ENCODE data around the gene OPA3. TPM values are rescaled to one million over a fixed set of nuclear protein-coding genes. Genes with fewer than 3 reads are reported as not detected.
A peak's percentile ranks its signal among the peaks of the same experiment; 100 is the strongest.
"Not testable (repeated sequence)": the region's sequence is repeated elsewhere in the genome, so short reads cannot be mapped to it uniquely, and the experiment has no call there.

Gene OPA3
- total RNA-seq (2014; rRNA removed; shearing (Covaris generic)) (5.3 and 10.6 TPM in 2 replicates), polyA plus RNA-seq (2016; fragmentation: Nextera tagmentation; extraction: Ambion mirVana) (11.8 and 11.9 TPM in 2 replicates)

GRCh38 chr19:45584332-45585157 is at the start of gene OPA3:
Gene OPA3 (minus strand): TSS chr19:45584802. CDS start chr19:45584764, 38 bp downstream.
- WGBS, 2 experiments (ENCODE audit: low coverage in 1 of 2, low lambda C conversion rate in 2 of 2, missing lambda C conversion rate in 2 of 2): 0 to 1% methylated on average over 59 to 63 of the region's 63 CpGs
- H3K9me2 ChIP-seq (ENCODE audit: insufficient read depth): no peaks in the 10 kb centered on the region
- TF ChIP-seq EZH2phosphoT487 (IDR thresholded peaks at IDR 0.05; ENCODE audit: insufficient read depth, low read depth) (no peak), EZH2 (IDR thresholded peaks at IDR 0.05; ENCODE audit: insufficient read depth, poor library complexity, severe bottlenecking) (no peak)
- peaks cover 5% of the 10 kb centered on the region; the same call in 1 of the 2 replicates for H3K4me1 ChIP-seq (ENCODE audit: insufficient read depth)
- H3K4me3 ChIP-seq: peak within 1 kb of the TSS; percentile 95
- H4K20me1 ChIP-seq (ENCODE audit: insufficient read depth): no peaks in the 10 kb centered on the region
- no peaks in the 10 kb centered on the region for H3K36me3 ChIP-seq (ENCODE audit: low read depth)
- DNase-seq: peak; percentile 100
- peak within 1 kb of the TSS; percentile 93 for H3K9ac ChIP-seq
- H3K4me2 ChIP-seq (ENCODE audit: unreplicated experiment): peak within 1 kb of the TSS; percentile 87
- H2AFZ ChIP-seq: peak within 1 kb of the TSS; percentile 96
- peak within 1 kb of the TSS; percentile 98 for H3K27ac ChIP-seq
- no peaks in the 10 kb centered on the region for H3K27me3 ChIP-seq (replicated peaks; ENCODE audit: insufficient read depth)
- no peaks in the 10 kb centered on the region for H3F3A ChIP-seq (ENCODE audit: insufficient read depth)
- no peaks in the 10 kb centered on the region for H3K9me3 ChIP-seq (ENCODE audit: low read depth)
- H3K79me2 ChIP-seq (ENCODE audit: insufficient read depth): peaks cover 33% of the 10 kb centered on the region
- in situ Hi-C loops (cut with MboI): no loop called here

- H3K9me2 ChIP-seq (ENCODE audit: insufficient read depth): no peaks in the 10 kb centered on the region
- no peak overlapping the region for H3K4me3 ChIP-seq
- H3K9ac ChIP-seq: no peak overlapping the region
- no peaks in the 10 kb centered on the region for H3K27me3 ChIP-seq (replicated peaks; ENCODE audit: insufficient read depth)
- WGBS, 2 experiments (ENCODE audit: low coverage in 1 of 2, low lambda C conversion rate in 2 of 2, missing lambda C conversion rate in 2 of 2): 30 to 33% methylated on average over 22 to 27 of the region's 27 CpGs
- H3K36me3 ChIP-seq (ENCODE audit: low read depth): peaks cover 10% of the 10 kb centered on the region
- H3K4me2 ChIP-seq (ENCODE audit: unreplicated experiment): peak overlapping the region; percentile 5
- no peaks in the 10 kb centered on the region for H3K9me3 ChIP-seq (ENCODE audit: low read depth)
- H3F3A ChIP-seq (ENCODE audit: insufficient read depth): peaks cover 18% of the 10 kb centered on the region
- peaks cover 17% of the 10 kb centered on the region for H3K4me1 ChIP-seq (ENCODE audit: insufficient read depth)
- no peak for TF ChIP-seq EZH2 (IDR thresholded peaks at IDR 0.05; ENCODE audit: insufficient read depth, poor library complexity, severe bottlenecking)
- TF ChIP-seq EZH2phosphoT487 (IDR thresholded peaks at IDR 0.05; ENCODE audit: insufficient read depth, low read depth): no peak
- H3K79me2 ChIP-seq (ENCODE audit: insufficient read depth): peaks cover under 1% of the 10 kb centered on the region; the same call in 1 of the 2 replicates
- peak; percentile 95 for DNase-seq
- H3K27ac ChIP-seq: peak overlapping the region; percentile 39
- H2AFZ ChIP-seq: no peak overlapping the region
- in situ Hi-C loops (cut with MboI): no loop called here
- no peaks in the 10 kb centered on the region for H4K20me1 ChIP-seq (ENCODE audit: insufficient read depth)
Observed at GRCh38 chr19:45632468-45633196, 48.0 kb upstream of the OPA3 start.

- Histone ChIP-seq H3K4me3 (no peak overlapping the region), H3K36me3 (ENCODE audit: low read depth) (peaks cover 17% of the 10 kb centered on the region), H3F3A (ENCODE audit: insufficient read depth) (peaks cover 18% of the 10 kb centered on the region), H3K4me1 (ENCODE audit: insufficient read depth) (peaks cover 17% of the 10 kb centered on the region), H3K9me3 (ENCODE audit: low read depth) (no peaks in the 10 kb centered on the region), H2AFZ (no peak overlapping the region), H3K79me2 (ENCODE audit: insufficient read depth) (no peaks in the 10 kb centered on the region; the same call in 1 of the 2 replicates), H4K20me1 (ENCODE audit: insufficient read depth) (no peaks in the 10 kb centered on the region), H3K27ac (peak overlapping the region; percentile 70), H3K9me2 (ENCODE audit: insufficient read depth) (no peaks in the 10 kb centered on the region), H3K27me3 (replicated peaks; ENCODE audit: insufficient read depth) (no peaks in the 10 kb centered on the region), H3K9ac (no peak overlapping the region), H3K4me2 (ENCODE audit: unreplicated experiment) (no peak overlapping the region)
- peak; percentile 95 for DNase-seq
- 41 to 44% methylated on average over 2 of the region's 2 CpGs for WGBS, 2 experiments (ENCODE audit: low coverage in 1 of 2, low lambda C conversion rate in 2 of 2, missing lambda C conversion rate in 2 of 2)
- in situ Hi-C loops (cut with MboI): no loop called here
- TF ChIP-seq EZH2phosphoT487 (IDR thresholded peaks at IDR 0.05; ENCODE audit: insufficient read depth, low read depth) (no peak), EZH2 (IDR thresholded peaks at IDR 0.05; ENCODE audit: insufficient read depth, poor library complexity, severe bottlenecking) (no peak)
Observed at GRCh38 chr19:45630463-45630862, 45.9 kb upstream of the OPA3 start.

- 96 to 98% methylated on average over 4 of the region's 4 CpGs for WGBS, 2 experiments (ENCODE audit: low coverage in 1 of 2, low lambda C conversion rate in 2 of 2, missing lambda C conversion rate in 2 of 2)
Observed at GRCh38 chr19:45629704-45630103, 45.1 kb upstream of the OPA3 start.

GRCh38 chr19:45628219-45628618 is 43.6 kb upstream of the OPA3 start:
- H3K79me2 ChIP-seq (ENCODE audit: insufficient read depth); H3K27ac ChIP-seq; H3K9ac ChIP-seq; H3K9me2 ChIP-seq (ENCODE audit: insufficient read depth); H2AFZ ChIP-seq; in situ Hi-C loops (cut with MboI); H3K4me2 ChIP-seq (ENCODE audit: unreplicated experiment); DNase-seq; H3K9me3 ChIP-seq (ENCODE audit: low read depth); H4K20me1 ChIP-seq (ENCODE audit: insufficient read depth); H3K27me3 ChIP-seq (replicated peaks; ENCODE audit: insufficient read depth); H3K4me3 ChIP-seq: not testable (repeated sequence)
- Histone ChIP-seq H3K4me1 (ENCODE audit: insufficient read depth) (peaks cover 17% of the 10 kb centered on the region), H3F3A (ENCODE audit: insufficient read depth) (peaks cover 14% of the 10 kb centered on the region), H3K36me3 (ENCODE audit: low read depth) (peaks cover 17% of the 10 kb centered on the region)
- 98 to 99% methylated on average over 6 to 7 of the region's 7 CpGs for WGBS, 2 experiments (ENCODE audit: low coverage in 1 of 2, low lambda C conversion rate in 2 of 2, missing lambda C conversion rate in 2 of 2)

More at GRCh38 chr19:45629704-45630103, 45.1 kb upstream of the OPA3 start:
- peaks cover 17% of the 10 kb centered on the region for H3K4me1 ChIP-seq (ENCODE audit: insufficient read depth)
- no peaks in the 10 kb centered on the region for H4K20me1 ChIP-seq (ENCODE audit: insufficient read depth)
- peaks cover 18% of the 10 kb centered on the region for H3F3A ChIP-seq (ENCODE audit: insufficient read depth)
- no peaks in the 10 kb centered on the region for H3K27me3 ChIP-seq (replicated peaks; ENCODE audit: insufficient read depth)
- in situ Hi-C loops (cut with MboI): no loop called here
- H3K4me2 ChIP-seq (ENCODE audit: unreplicated experiment): no peak overlapping the region
- no peaks in the 10 kb centered on the region for H3K9me2 ChIP-seq (ENCODE audit: insufficient read depth)
- H3K9ac ChIP-seq: no peak overlapping the region
- no peaks in the 10 kb centered on the region for H3K9me3 ChIP-seq (ENCODE audit: low read depth)
- no peaks in the 10 kb centered on the region; the same call in 1 of the 2 replicates for H3K79me2 ChIP-seq (ENCODE audit: insufficient read depth)
- H3K4me3 ChIP-seq: no peak overlapping the region
- peaks cover 17% of the 10 kb centered on the region for H3K36me3 ChIP-seq (ENCODE audit: low read depth)
- DNase-seq: no peak
- no peak for TF ChIP-seq EZH2phosphoT487 (IDR thresholded peaks at IDR 0.05; ENCODE audit: insufficient read depth, low read depth)
- TF ChIP-seq EZH2 (IDR thresholded peaks at IDR 0.05; ENCODE audit: insufficient read depth, poor library complexity, severe bottlenecking): no peak
- peak overlapping the region; percentile 11 for H3K27ac ChIP-seq
- no peak overlapping the region for H2AFZ ChIP-seq
